Left colon (tissue), 2 donors: ENCODE measurements around the gene LSP1. TPM values are rescaled to one million over a fixed set of nuclear protein-coding genes. Genes with fewer than 3 reads are reported as not detected.

Source experiments
- ATAC-seq: fragments of 200-7000 bp; cut with Tn5 transposase; one replicate; pipeline ENCODE4 v1.9.1; 2020; ENCODE audit warnings: mild to moderate bottlenecking, moderate library complexity
- DNase-seq, 2 donors: peaks; one replicate each; pipeline ENCODE4 v3.0.0-alpha.2; 2020
- intact Hi-C, 2 donors: fragments of 100-400 bp; cut with DNase I in 1 of 2; cut with micrococcal nuclease in 1 of 2; formaldehyde crosslinking; loops; one replicate each; pipeline versions ENCODE4 v1.11.2 to v1.14.0; 2022; cut with DNase I, micrococcal nuclease
- total RNA-seq, 2 donors: library from RNA; stranded (reverse); fragmentation: NEBNext Ultra II Directional; extraction: Animal tissue kit (Norgen Biotek cat#: 25700); gene quantifications; one replicate each; pipeline ENCODE4 v1.2.1, GENCODE V29; 2021
- donor health status: DM: no; HTN: no; CAD: no.
- donor health status: DM: yes; HTN: yes; CAD: no.

Gene LSP1
- total RNA-seq, 2 donors from 2014 or later = 9.9 to 28.6 TPM

- DNase-seq (no peak), ATAC-seq (no peak)
- intact Hi-C loops = no loop called here
Measured at GRCh38 chr11:1823376-1824220, 29.3 kb upstream of the LSP1 start.

- ATAC-seq (no peak), DNase-seq (no peak)
- intact Hi-C loops = no loop called here
Measured at GRCh38 chr11:1824221-1825038, 28.5 kb upstream of the LSP1 start.

DNA sequence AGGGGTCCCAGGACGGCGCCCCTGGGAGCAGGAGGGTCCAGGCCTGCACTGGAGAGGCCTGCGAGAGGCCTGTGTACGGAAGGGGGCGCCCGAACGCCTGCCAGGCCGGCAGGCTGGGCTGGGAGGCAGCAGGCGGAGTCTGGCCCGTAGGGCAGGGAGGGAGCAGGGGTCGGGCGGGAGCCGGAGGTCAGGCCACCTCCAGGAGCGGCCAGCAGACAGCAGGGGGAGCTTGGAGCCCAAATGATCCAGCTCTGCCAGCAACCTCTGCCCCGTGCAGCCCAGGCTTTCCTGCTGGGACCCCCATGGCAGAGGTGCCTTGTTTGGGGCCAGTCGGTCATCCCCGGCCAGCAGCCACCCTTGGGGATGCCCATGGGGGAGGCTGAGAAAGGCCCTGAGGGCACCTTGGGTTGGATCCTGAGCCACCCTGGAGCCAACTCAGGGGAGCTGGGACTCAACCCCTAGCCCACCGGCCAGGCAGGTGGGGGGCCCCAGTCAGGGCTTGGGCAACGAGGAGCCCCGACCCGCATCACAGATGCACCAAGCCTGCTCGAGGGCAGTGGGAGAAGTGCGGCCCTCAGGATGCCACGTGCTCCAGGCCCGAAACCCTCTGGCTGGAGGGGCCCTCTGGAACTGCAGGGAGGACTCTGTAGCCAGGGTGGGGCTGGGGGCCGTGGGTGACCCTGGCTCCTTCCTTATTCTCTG is 27.7 kb upstream of the LSP1 start:
- ATAC-seq (peak; percentile 69), DNase-seq (peak; percentile 62 to 72)
- intact Hi-C loops = no loop called here

- DNase-seq (no peak), ATAC-seq (no peak)
- intact Hi-C loops = no loop called here
Measured at GRCh38 chr11:1825785-1826451, 27.0 kb upstream of the LSP1 start.

DNA sequence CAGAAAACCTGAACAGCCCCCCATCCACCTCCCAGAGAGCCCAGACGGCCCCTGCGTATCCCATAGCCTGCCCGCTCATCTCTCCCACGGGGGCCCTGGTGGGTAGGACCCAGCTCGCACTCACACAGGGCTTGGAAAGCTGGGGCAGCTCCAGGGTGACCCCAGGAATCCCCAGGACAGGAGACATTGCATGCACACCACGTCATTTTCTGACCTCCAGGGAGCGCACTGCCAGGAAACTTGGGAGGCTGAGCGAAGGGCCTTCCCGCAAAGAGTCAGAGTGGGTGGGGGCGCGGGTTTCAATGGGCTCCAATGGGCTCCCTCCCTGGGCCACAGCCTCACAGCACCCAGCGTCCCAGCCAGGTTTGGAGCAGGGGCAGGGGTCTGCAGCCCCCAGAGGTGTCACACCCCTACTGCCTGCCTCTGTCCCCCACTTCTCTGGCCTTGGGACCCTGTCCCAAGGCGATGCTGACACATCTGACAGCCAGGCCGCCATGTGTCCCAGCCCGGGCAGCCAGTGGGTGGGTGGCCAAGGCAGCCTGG is 26.3 kb upstream of the LSP1 start:
- intact Hi-C loops = no loop called here
- ATAC-seq (peak; percentile 31), DNase-seq (peak in 1 of 2 donors; percentile 62)

DNA sequence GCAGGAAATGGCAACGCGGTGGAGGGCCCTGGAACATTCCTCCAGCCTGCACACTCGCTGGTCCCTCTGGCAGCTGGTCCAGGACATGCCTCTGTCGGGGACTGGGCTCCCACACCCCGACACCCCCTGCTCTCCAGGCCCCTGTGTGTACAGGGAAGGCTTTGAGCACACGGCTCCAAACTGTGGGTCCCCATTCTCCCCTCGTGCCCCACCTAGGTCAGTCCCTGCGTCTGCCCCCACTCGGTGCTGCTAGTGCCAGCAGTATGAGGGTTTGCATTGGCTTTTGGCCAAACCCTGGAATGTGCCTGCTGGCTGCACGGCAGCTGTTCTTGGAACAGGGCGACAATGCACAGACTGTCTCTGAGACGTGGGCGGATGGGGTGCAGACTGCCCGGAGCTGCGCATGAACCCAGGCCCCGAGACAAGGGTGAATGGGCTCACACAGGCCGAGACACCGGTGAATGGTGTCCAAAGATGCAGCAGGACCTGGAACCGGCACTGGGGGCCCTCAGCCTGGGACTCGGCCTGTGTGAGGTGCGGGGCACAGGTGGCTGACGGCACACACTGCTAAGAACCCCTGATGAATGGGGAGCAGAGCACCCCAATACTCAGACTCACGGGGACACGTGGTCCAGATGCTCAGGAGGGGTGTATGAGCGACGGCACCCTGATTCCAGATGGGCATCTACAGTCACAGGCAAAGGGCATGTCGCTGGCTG is 25.6 kb upstream of the LSP1 start:
- intact Hi-C loops = no loop called here
- DNase-seq (peak; percentile 71 to 82), ATAC-seq (peak; percentile 42)

DNA sequence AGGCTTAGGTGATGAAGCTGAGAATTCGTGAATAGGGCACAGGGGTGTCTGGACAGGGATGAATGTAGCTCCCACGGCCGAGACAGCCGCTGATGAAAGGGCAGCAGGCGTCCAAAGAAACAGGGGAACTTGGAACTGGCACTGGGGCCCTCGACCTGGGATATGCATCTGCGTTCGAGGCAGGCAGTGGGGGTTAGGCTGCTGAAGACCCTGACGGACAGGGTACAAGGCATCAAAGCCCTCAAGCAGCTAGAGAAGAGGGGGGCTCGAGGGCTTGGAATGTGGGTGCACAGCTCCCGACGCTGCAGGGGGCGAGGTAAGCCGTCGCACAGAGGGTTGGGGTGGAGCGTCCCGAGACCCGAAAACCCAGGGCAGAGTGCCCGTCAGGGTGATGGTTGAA is 25.0 kb upstream of the LSP1 start:
- intact Hi-C loops = no loop called here
- DNase-seq = peak in 1 of 2 donors; percentile 24
- no peak for ATAC-seq

- ATAC-seq (no peak), DNase-seq (no peak)
- intact Hi-C loops = no loop called here
Measured at GRCh38 chr11:1828542-1828941, 24.3 kb upstream of the LSP1 start.

- intact Hi-C loops = no loop called here
- DNase-seq (no peak), ATAC-seq (no peak)
Measured at GRCh38 chr11:1829039-1829820, 23.7 kb upstream of the LSP1 start.

- no peak for ATAC-seq
- DNase-seq = no peak
- intact Hi-C loops = loop anchor here (5.0 to 10.0 kb wide), 3 partner anchors 138 to 325 kb away; no protein-coding TSS in a partner anchor
Measured at GRCh38 chr11:1830004-1830321, 22.9 kb upstream of the LSP1 start.

DNA sequence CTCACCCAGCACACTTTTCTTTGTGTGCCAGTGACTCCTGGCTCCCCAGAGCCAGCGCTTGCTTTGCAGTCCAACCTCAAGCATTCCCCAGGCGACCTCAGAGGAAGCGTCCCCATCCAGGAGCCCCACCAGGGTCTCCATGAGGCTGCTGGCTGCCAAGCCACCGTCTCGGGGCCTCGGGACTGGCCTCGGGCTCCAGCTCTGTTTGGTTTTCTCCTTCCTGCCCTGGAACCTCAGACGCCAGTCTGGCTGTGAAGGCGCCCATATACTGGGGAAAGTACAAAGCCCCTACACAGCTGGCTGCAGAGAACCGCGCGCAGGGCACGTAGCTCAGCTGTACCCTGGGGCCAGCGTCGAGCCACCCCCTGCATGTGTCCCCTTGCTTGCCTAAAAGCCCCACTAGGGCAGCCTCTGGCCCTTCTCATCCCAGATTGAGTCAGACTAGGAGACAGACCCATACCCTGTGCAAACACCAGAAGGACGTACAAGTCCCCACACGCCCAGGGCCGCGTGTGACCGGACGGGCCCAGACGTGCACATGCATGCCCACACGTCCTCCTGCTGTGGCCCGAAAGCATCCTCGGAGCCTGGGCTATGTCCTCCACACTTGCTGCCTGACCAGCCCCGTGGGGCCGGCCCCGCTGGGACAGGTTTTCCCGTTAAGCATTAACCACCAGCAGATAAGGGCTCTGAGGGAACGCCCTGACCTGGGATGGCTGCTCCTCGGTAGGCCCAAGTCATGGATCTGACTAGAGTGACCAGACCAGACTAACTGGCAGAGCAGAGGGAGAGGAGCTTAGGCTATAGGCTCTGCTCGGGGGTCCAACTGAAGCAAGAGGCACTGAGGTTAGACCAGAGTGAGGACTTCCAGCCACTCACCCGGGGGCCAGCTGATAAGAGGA is 22.3 kb upstream of the LSP1 start:
- DNase-seq = peak; percentile 85 to 86
- intact Hi-C loops = loop anchor here (5.0 to 10.0 kb wide), 3 partner anchors 138 to 324 kb away; no protein-coding TSS in a partner anchor
- peak; percentile 69 for ATAC-seq

DNA sequence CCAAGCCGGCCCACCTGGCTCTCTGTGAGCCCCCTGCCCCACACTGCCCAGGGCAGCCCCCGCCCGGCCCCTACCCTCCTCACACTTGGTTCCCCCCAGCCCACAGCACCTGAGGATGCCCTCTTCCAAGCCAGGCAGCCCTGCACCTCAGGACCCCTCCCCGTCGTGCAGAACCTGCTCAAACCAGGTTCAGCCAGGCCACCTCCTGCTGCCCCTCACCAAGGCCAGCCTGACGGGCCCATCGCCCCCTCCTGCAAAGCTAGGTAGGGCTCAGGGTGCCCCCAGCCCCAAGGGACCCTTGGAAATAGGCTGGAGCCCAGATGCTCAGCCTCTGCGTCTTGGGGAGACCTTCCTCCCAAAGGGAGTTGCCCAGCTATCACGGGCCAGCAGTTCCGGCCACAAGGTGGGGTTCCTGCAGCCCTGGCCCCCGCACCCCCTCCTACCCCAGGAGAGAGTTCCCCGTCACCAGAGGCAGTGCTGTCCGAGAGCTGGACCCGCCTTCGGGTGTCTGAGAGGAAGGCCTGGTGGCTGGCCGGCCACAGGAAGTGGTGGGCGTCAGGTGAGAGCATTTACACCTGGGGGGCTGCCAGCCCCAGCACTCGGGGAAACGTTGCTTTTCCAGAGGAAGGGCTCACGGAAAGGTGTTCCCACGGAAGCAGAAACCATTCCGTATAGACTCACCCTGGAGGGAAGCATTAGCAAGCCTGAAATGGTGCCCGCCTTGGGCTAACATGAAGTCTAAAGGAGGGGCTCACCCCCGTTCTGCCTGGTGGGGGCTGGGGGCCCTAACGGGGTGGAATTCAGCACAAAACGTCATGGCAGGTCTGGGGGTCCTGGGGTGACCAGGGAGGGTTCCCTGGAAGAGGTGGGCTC is 21.3 kb upstream of the LSP1 start:
- ATAC-seq = no peak
- intact Hi-C loops = loop anchor here (2.0 to 10.0 kb wide), 4 partner anchors 137 to 323 kb away; no protein-coding TSS in a partner anchor
- peak in 1 of 2 donors; percentile 31 for DNase-seq

GRCh38 chr11:1832211-1832919 is 20.5 kb upstream of the LSP1 start:
- ATAC-seq (peak; percentile 15), DNase-seq (peak; percentile 39 to 76)
- intact Hi-C loops = loop anchor here (2.0 to 10.0 kb wide), 4 partner anchors 138 to 322 kb away; no protein-coding TSS in a partner anchor

DNA sequence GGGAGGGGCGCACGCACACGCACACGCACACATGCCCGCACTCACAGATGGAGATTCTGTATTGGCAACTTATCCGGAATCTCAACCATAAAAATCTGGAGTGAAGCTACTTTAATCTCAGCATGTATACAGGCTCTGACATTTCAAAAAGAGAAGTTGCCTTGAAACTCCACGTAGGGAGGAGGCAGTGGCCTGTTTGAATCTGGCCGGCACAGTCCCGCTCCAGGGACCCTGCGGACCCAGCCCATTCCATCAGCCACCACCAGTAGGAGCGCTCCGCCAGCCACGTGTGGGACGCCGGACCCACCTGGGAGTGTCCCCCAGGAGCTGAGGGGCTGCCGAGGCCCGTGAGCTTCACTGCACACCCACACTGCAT is 20.0 kb upstream of the LSP1 start:
- intact Hi-C loops = loop anchor here (2.0 to 10.0 kb wide), 4 partner anchors 138 to 322 kb away; no protein-coding TSS in a partner anchor
- ATAC-seq (no peak), DNase-seq (peak in 1 of 2 donors; percentile 28)
